ENCODE results near the gene HEATR5A.
A peak's percentile ranks its signal among the peaks of the same experiment; 100 is the strongest.

HEATR5A gene

GRCh38 chr14:31421200-31421599 is 850 bp upstream of the HEATR5A start:
- Histone ChIP-seq H3K27me3 (ENCODE audit: insufficient read depth, low read length) (no peaks in the 10 kb centered on the region), H3K27ac (ENCODE audit: low read length) (no peak overlapping the region), H3K4me1 (ENCODE audit: insufficient read depth, low read length) (peaks cover 3% of the 10 kb centered on the region; the same call in 1 of the 2 replicates), H3K9ac (ENCODE audit: low read depth, low read length) (no peak overlapping the region), H3K4me3 (ENCODE audit: low read length) (peak overlapping the region; percentile 67), H3K9me3 (ENCODE audit: insufficient read depth, low read depth, low read length) (no peaks in the 10 kb centered on the region), H3K36me3 (ENCODE audit: insufficient read depth, low read depth, low read length) (no peaks in the 10 kb centered on the region)

- H3K9ac ChIP-seq (ENCODE audit: low read depth, low read length): peak overlapping the region; percentile 88
- no peaks in the 10 kb centered on the region for H3K27me3 ChIP-seq (ENCODE audit: insufficient read depth, low read length)
- H3K9me3 ChIP-seq (ENCODE audit: insufficient read depth, low read depth, low read length): no peaks in the 10 kb centered on the region
- H3K4me3 ChIP-seq (ENCODE audit: low read length): peak overlapping the region; percentile 96
- H3K4me1 ChIP-seq (ENCODE audit: insufficient read depth, low read length): 0 out of 2 replicates have a peak, but pooled peaks cover 2% of the 10 kb centered on the region
- no peaks in the 10 kb centered on the region for H3K36me3 ChIP-seq (ENCODE audit: insufficient read depth, low read depth, low read length)
- H3K27ac ChIP-seq (ENCODE audit: low read length): no peak overlapping the region
Measured at GRCh38 chr14:31419967-31420318, 407 bp downstream of the HEATR5A start.

GRCh38 chr14:31419179-31419966 is 977 bp downstream of the HEATR5A start:
- Histone ChIP-seq H3K9ac (ENCODE audit: low read depth, low read length) (peak overlapping the region; percentile 88), H3K27me3 (ENCODE audit: insufficient read depth, low read length) (no peaks in the 10 kb centered on the region), H3K4me1 (ENCODE audit: insufficient read depth, low read length) (0 out of 2 replicates have a peak, but pooled peaks cover 2% of the 10 kb centered on the region), H3K9me3 (ENCODE audit: insufficient read depth, low read depth, low read length) (no peaks in the 10 kb centered on the region), H3K27ac (ENCODE audit: low read length) (peak overlapping the region; percentile 22), H3K36me3 (ENCODE audit: insufficient read depth, low read depth, low read length) (no peaks in the 10 kb centered on the region), H3K4me3 (ENCODE audit: low read length) (peak overlapping the region; percentile 96)

GRCh38 chr14:31418440-31418839 is 1.9 kb downstream of the HEATR5A start:
- no peaks in the 10 kb centered on the region for H3K9me3 ChIP-seq (ENCODE audit: insufficient read depth, low read depth, low read length)
- no peak overlapping the region for H3K4me3 ChIP-seq (ENCODE audit: low read length)
- H3K27ac ChIP-seq (ENCODE audit: low read length): no peak overlapping the region
- no peak overlapping the region for H3K9ac ChIP-seq (ENCODE audit: low read depth, low read length)
- no peaks in the 10 kb centered on the region for H3K36me3 ChIP-seq (ENCODE audit: insufficient read depth, low read depth, low read length)
- H3K4me1 ChIP-seq (ENCODE audit: insufficient read depth, low read length): 0 out of 2 replicates have a peak, but pooled peaks cover 2% of the 10 kb centered on the region
- H3K27me3 ChIP-seq (ENCODE audit: insufficient read depth, low read length): no peaks in the 10 kb centered on the region

- Histone ChIP-seq H3K27ac (ENCODE audit: low read length) (no peak overlapping the region), H3K4me1 (ENCODE audit: insufficient read depth, low read length) (0 out of 2 replicates have a peak, but pooled peaks cover 2% of the 10 kb centered on the region), H3K9ac (ENCODE audit: low read depth, low read length) (no peak overlapping the region), H3K36me3 (ENCODE audit: insufficient read depth, low read depth, low read length) (no peaks in the 10 kb centered on the region), H3K4me3 (ENCODE audit: low read length) (no peak overlapping the region), H3K9me3 (ENCODE audit: insufficient read depth, low read depth, low read length) (no peaks in the 10 kb centered on the region), H3K27me3 (ENCODE audit: insufficient read depth, low read length) (no peaks in the 10 kb centered on the region)
Measured at GRCh38 chr14:31414190-31414833, 6.0 kb downstream of the HEATR5A start.

GRCh38 chr14:31411218-31411727 is 9.1 kb downstream of the HEATR5A start:
- H3K27me3 ChIP-seq (ENCODE audit: insufficient read depth, low read length): no peaks in the 10 kb centered on the region
- no peak overlapping the region for H3K9ac ChIP-seq (ENCODE audit: low read depth, low read length)
- no peak overlapping the region for H3K27ac ChIP-seq (ENCODE audit: low read length)
- no peaks in the 10 kb centered on the region for H3K4me1 ChIP-seq (ENCODE audit: insufficient read depth, low read length)
- no peak overlapping the region for H3K4me3 ChIP-seq (ENCODE audit: low read length)
- H3K36me3 ChIP-seq (ENCODE audit: insufficient read depth, low read depth, low read length): no peaks in the 10 kb centered on the region
- H3K9me3 ChIP-seq (ENCODE audit: insufficient read depth, low read depth, low read length): no peaks in the 10 kb centered on the region

- H3K27me3 ChIP-seq (ENCODE audit: insufficient read depth, low read length): no peaks in the 10 kb centered on the region
- no peak overlapping the region for H3K9ac ChIP-seq (ENCODE audit: low read depth, low read length)
- no peaks in the 10 kb centered on the region for H3K36me3 ChIP-seq (ENCODE audit: insufficient read depth, low read depth, low read length)
- no peaks in the 10 kb centered on the region for H3K4me1 ChIP-seq (ENCODE audit: insufficient read depth, low read length)
- no peak overlapping the region for H3K27ac ChIP-seq (ENCODE audit: low read length)
- no peaks in the 10 kb centered on the region for H3K9me3 ChIP-seq (ENCODE audit: insufficient read depth, low read depth, low read length)
- H3K4me3 ChIP-seq (ENCODE audit: low read length): no peak overlapping the region
Measured at GRCh38 chr14:31410048-31410650, 10.2 kb downstream of the HEATR5A start.

- Histone ChIP-seq H3K27me3 (ENCODE audit: insufficient read depth, low read length) (no peaks in the 10 kb centered on the region), H3K4me1 (ENCODE audit: insufficient read depth, low read length) (peaks cover 2% of the 10 kb centered on the region; the same call in 1 of the 2 replicates), H3K4me3 (ENCODE audit: low read length) (no peak overlapping the region)
Measured at GRCh38 chr14:31408421-31408820, 11.9 kb downstream of the HEATR5A start.

GRCh38 chr14:31405599-31406232 is 14.6 kb downstream of the HEATR5A start:
- peaks cover 6% of the 10 kb centered on the region; the same call in 1 of the 2 replicates for H3K4me1 ChIP-seq (ENCODE audit: insufficient read depth, low read length)
- H3K27ac ChIP-seq (ENCODE audit: low read length): no peak overlapping the region
- H3K27me3 ChIP-seq (ENCODE audit: insufficient read depth, low read length): no peaks in the 10 kb centered on the region

More at GRCh38 chr14:31408421-31408820, 11.9 kb downstream of the HEATR5A start:
- Histone ChIP-seq H3K9ac (ENCODE audit: low read depth, low read length) (no peak overlapping the region), H3K27ac (ENCODE audit: low read length) (no peak overlapping the region), H3K9me3 (ENCODE audit: insufficient read depth, low read depth, low read length) (no peaks in the 10 kb centered on the region), H3K36me3 (ENCODE audit: insufficient read depth, low read depth, low read length) (no peaks in the 10 kb centered on the region)

GRCh38 chr14:31405106-31405505 is 15.2 kb downstream of the HEATR5A start:
- no peaks in the 10 kb centered on the region for H3K9me3 ChIP-seq (ENCODE audit: insufficient read depth, low read depth, low read length)
- no peak overlapping the region for H3K4me3 ChIP-seq (ENCODE audit: low read length)
- H3K4me1 ChIP-seq (ENCODE audit: insufficient read depth, low read length): peaks cover 6% of the 10 kb centered on the region; the same call in 1 of the 2 replicates
- H3K36me3 ChIP-seq (ENCODE audit: insufficient read depth, low read depth, low read length): peaks cover 2% of the 10 kb centered on the region; the same call in 1 of the 2 replicates
- H3K27me3 ChIP-seq (ENCODE audit: insufficient read depth, low read length): no peaks in the 10 kb centered on the region
- H3K27ac ChIP-seq (ENCODE audit: low read length): no peak overlapping the region
- no peak overlapping the region for H3K9ac ChIP-seq (ENCODE audit: low read depth, low read length)

More at GRCh38 chr14:31405599-31406232, 14.6 kb downstream of the HEATR5A start:
- no peak overlapping the region for H3K4me3 ChIP-seq (ENCODE audit: low read length)
- H3K9ac ChIP-seq (ENCODE audit: low read depth, low read length): no peak overlapping the region
- H3K36me3 ChIP-seq (ENCODE audit: insufficient read depth, low read depth, low read length): no peaks in the 10 kb centered on the region; the same call in 1 of the 2 replicates
- H3K9me3 ChIP-seq (ENCODE audit: insufficient read depth, low read depth, low read length): no peaks in the 10 kb centered on the region

GRCh38 chr14:31403707-31404106 is 16.6 kb downstream of the HEATR5A start:
- Histone ChIP-seq H3K9me3 (ENCODE audit: insufficient read depth, low read depth, low read length) (no peaks in the 10 kb centered on the region), H3K4me3 (ENCODE audit: low read length) (no peak overlapping the region), H3K27me3 (ENCODE audit: insufficient read depth, low read length) (no peaks in the 10 kb centered on the region), H3K9ac (ENCODE audit: low read depth, low read length) (no peak overlapping the region), H3K36me3 (ENCODE audit: insufficient read depth, low read depth, low read length) (peaks cover 8% of the 10 kb centered on the region; the same call in 1 of the 2 replicates), H3K27ac (ENCODE audit: low read length) (no peak overlapping the region), H3K4me1 (ENCODE audit: insufficient read depth, low read length) (peaks cover 6% of the 10 kb centered on the region; the same call in 1 of the 2 replicates)
